HPDE6-E6E7 (cell line): ENCODE results near the gene BAD.
A peak's percentile ranks its signal among the peaks of the same experiment; 100 is the strongest.
"Not testable (repeated sequence)": the region's sequence is repeated elsewhere in the genome, so short reads cannot be mapped to it uniquely, and the experiment has no call there.

Experiments used
- DNase-seq: peaks from one replicate; pipeline ENCODE4 v3.0.0; 2011; ENCODE audit warnings: missing footprints; ENCODE audit errors: extremely low spot score

BAD gene

DNA sequence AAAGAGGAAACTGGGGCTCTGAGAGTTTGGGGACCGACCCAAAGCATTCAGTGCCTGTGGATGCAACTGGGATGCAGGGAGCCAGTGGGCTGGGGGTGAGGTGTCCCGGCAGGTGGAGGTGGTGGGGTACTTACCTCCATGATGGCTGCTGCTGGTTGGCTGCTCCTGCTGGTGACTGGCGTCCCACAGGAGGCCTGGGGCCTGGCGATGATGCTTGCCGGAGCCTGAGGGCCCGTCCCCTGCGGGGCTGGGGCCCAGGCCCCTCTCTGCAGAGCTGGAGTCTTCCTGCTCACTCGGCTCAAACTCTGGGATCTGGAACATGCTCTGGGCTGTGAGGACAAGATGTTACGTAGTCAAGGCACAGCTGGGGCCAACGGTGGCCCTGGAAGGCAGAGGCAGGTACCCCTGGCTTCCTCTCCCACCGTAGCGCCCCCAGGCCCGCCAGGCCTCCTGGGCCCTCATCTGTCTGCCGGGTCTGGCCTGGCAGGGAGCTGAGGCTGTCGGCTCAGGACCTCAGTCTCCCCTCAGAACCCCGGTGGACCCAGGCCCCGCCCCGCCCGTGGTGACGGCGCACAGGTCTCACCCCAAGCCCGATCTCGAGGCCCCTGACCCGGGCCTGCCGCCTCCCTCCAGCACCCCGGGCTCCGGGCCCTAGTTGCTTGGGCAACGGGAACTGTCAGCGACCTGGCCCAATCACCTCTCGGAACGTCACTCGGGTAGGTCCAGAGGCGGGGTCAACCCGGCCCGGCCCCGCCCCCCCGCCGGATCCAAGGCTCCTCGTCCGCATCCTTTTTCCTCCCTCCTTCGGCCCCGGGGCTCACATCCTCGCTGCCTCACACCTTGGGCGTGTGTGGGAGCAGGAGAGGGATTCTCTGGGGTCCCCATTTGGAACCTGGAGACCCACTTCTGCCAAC lies at the start of gene BAD:
BAD (minus strand) TSS at position 618 of the 914 bp plus-strand sequence; CDS start at position 321, 297 bp downstream.
- DNase-seq = peak; percentile 98

DNA sequence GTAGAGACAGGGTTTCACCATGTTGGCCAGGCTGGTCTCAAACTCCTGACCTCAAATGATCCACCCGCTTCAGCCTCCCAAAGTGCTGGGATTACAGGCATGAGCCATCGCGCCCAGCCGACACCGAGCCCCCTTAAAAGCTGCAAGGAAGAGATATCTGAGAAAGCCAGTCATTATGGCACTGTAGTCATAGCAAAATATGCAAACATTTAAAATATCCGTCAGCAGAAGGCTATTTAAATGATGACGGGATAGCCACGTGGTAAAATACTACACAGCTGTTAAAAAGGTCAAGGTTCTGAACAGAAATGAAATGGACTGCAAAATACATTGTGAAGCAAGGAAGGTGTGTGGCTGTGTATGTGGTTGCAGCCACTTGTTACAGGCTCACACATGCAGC lies 49.1 kb upstream of the BAD start:
- DNase-seq = no peak

DNA sequence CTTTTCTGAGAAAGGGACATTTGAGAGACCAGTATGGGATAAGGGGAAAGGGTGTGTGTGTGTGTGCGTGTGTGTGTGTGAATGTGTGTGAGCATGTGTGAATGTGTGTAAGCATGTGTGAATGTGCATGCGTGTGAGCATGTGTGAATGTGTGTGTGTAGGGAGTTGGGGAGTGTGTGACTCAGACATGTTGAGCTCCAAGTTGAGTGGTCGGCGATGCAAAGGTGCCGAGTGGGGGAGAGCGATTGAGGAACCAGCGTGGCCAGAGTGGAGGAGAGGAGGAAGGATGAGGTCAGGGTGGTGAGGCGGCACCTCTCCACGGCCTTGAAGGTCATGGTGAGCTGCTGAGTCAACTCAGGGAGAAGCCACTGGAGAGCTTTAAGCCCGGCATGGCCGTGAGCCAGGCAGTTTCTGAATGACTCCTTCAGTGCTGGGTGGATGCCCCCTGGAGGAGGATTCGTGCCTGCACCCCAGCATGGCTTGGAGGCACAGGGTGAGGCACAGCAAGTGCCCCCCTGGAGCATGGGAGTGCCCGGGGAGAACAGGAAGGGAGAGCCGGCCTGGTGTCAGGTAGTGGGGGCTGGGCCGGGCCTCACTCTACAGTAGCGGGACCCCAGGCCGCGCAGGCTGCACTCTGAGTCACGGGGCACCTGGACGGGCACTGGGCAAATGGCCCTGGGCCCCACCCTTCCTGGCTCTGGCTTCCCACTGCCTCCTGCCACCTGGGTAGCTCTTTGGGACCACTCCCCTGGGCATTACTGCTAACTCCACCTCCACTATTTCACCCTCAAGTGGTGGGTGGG lies 47.3 kb upstream of the BAD start:
- DNase-seq = peak; percentile 89

DNA sequence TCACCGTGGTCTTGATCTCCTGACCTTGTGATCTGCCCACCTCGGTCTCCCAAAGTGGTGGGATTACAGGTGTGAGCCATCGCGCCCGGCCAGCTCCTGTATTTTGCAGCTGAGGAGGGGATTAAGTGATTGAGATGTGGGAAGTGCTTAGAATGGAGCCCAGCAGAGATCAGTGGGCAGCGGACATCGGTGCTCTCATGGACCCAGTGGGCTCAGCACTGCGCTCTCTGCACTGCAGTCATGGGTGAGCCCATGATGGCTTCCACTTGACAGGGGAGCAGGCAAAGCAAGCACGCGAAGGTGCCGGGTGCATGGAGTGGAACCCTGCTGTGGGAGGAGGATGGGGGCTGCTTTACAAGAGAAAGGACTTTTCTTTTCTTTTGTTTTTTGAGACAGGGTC lies 46.4 kb upstream of the BAD start:
- no peak for DNase-seq

DNA sequence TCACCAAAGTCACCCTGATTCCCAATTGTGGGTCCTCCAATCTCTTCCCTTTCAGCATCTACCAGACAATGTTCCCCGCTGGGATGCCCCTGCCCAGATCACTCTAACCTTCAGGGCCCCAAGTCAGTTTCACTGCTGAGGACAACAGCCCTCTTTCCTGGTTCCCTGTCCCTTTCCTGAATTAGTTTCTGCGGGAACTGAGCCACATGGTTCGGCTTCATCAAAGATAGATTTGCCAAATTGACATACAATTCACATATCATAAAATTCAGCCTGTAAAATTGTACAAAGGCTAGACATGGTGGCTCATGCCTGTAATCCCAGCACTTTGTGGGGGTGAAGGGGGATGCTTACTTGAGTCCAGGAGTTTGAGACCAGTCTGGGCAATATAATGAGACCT lies 43.5 kb upstream of the BAD start:
- no peak for DNase-seq

DNA sequence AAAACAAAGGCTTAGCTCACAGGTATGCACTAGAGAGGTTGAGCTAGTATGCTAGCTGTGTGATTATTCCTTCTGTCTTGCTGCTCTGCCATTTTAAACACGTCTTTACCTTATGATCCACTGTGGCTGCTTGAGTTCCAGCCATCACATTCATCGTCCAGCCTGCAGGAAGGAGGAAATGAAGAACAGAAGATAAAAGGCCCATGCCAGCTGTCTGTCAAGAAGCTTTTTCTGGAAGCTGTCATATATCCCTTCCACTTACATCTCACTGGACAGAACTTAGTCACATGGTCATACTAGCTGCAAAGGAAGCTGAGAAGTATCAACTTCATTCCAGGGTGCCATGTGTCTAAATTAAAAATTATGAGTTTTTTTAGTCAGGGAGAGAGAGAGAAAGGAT lies 42.9 kb upstream of the BAD start:
- no peak for DNase-seq

DNA sequence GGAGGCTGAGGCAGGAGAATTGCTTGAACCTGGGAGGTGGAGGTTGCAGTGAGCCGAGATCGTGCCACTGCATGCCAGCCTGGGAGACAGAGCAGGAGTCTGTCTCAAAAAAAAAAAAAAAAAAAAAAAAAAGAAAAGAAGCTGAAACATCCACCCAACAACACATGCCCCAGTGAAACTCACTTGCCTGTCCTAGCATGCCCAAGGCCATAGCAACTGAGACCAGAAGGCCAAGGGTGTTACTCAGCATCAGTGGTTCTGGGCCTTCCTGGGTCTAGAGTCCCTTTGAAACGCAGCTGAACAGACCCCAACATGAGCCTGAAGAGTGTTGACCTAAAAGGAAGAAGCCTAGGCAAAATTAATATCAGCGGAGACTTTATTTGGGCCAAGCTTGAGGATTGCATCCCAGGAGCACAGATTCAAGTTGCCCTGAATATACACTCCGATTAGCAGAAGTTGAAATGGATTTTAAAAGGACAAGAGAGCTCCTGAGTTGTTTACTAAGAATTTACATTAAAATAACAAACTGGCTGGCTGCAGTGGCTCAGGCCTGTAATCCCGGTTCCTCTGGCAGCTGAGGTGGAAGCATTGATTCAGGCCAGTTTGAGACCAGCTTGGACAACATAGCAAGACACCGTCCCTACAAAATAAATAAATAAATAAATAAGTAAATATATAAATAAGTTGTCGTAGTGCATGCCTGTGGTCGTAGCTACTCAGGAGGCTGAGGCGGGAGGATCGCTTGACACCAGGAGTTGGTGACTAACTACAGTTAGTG lies 40.4 kb upstream of the BAD start:
- no peak for DNase-seq

DNA sequence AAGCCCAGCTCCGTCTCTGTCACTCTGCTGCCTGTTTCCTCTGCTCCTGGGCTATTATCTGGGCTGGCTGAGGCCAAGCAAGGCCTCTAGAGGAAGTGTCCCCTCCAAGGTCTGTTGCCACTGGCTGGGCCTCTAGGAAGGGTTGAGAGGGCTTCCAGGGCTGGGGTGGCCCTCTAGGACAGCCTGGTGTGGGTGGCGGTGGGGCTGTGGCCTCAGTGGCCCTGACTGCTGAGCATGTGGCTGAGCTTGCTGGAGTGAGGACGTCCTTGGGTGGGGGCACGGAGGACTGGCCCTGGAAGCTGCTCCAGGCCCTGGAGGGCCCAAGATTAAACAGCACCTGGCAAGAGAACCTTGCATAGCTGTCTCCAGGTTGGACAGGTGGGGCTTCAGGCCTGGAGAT lies 39.5 kb upstream of the BAD start:
- not testable (repeated sequence) for DNase-seq

DNA sequence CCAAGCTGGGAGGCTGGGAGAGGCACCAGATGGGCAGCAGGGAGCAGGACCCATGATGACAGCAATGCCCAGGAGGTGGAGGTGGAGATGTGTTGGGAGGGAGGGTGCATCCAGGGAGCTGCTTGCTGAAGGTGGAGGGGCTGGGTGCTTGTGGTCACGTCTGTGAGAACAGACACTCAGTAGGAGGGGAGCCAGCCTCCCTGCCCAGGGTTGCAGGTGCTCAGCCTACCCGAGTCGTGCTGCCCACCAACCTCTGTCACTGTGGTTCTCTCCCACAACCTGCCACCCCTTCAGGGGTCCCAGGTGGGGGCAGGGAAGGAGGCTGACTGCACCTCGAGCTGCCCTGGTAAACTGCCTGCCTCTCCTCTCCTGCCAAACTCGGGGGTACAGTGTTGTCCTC lies 38.9 kb upstream of the BAD start:
- no peak for DNase-seq

DNA sequence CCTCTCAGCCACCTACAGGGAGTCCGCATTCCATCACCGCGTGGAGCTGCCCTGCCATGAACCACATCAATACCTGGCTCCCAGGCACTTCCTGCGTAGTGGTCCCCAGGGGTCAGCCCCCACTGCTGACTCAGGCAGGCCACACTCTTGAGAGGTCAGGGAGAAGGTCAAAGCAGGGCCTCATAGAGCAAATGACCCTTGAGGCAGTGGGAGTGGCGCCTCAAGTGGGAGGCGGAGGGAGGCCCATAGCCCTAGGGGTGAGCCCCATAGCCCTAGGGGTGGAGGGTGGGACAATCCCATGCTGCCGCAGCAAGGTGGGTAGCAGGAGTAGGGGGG lies 38.4 kb upstream of the BAD start:
- DNase-seq = no peak

DNA sequence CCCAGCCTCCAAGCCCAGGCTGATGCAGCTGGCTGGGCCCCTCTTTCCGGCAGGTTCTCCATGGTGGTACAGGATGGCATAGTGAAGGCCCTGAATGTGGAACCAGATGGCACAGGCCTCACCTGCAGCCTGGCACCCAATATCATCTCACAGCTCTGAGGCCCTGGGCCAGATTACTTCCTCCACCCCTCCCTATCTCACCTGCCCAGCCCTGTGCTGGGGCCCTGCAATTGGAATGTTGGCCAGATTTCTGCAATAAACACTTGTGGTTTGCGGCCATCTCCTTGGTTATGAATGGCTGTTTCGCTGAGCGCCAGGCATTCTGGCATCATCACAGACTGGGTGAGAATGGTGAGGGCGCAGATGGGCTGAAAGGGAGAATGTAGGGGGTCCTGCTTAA lies 37.1 kb upstream of the BAD start:
- no peak for DNase-seq

DNA sequence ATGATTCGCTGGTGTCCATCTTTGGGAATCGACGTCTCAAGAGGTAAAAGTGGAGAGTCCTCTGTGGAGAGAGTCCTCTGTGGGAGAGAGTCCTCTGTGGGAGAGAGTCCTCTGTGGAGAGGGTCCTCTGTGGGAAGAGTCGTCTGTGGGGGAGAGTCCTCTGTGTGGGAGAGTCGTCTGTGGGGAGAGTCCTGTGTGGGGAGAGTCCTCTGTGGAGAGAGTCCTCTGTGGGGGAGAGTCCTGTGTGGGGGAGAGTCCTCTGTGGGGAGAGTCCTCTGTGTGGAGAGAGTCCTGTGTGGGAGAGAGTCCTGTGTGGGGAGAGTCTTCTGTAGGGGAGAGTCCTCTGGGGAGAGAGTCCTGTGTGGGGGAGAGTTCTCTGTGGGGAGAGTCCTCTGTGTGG lies 36.6 kb upstream of the BAD start:
- DNase-seq = no peak

DNA sequence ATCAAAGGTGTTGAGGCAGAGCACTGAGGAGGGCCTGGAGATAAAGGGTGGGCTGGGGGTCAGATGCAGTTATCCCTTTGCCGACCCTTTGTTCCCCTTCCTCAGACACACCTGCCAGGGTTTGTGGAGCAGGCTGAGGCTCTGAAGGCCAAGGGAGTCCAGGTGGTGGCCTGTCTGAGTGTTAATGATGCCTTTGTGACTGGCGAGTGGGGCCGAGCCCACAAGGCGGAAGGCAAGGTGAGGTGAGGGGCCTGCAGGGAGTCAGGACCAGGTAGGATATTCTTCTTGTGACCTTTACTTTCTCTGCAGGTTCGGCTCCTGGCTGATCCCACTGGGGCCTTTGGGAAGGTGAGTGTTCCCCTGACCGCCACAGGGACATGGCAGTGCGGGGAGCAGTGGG lies 36.1 kb upstream of the BAD start:
- DNase-seq = no peak

DNA sequence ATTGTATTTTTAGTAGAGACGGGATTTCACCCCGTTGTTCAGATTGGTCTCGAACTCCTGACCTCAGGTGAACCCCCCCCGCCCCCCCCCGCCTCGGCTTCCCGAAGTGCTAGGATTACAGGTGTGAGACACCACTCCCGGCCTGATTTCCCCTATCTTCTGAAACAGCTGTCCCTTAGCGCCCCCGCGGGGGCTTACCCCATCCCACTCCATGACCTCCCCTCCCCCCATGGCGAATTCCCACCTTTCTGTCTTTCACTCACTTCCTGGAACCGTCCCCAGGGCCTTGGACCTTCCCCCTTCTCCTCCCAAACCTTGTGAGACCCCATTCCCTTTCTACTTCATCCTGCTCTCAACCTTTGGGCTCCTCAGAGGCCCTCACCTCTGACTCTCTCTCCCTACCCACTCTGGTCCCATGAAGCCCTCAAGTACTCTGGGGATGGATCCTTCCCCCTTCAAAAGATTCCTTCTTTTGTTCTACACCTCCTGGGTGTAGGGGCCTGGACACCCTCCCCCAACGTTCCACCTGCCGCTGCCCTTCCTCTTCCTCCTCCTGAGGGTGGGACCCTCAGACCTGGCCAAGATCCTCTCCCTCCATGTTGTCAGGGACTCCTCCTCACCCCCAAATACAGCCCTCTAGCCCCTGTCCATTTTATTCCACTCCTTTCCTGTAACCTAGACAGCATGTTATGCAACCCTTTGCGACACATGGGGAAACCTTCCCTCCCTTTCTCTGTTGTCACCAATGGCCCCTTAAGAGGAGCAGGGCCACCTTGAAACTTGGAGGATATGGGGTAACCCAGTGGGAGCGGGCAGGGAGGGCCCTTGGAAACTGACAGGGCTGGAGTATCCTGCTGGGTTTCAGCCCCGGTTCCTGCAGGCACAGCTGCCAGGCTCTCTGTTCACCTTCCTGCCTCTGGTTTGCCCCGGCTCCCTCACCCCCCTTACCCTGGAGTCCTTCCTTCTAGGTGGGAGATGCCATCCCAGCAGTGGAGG lies 34.6 kb upstream of the BAD start:
- no peak for DNase-seq

DNA sequence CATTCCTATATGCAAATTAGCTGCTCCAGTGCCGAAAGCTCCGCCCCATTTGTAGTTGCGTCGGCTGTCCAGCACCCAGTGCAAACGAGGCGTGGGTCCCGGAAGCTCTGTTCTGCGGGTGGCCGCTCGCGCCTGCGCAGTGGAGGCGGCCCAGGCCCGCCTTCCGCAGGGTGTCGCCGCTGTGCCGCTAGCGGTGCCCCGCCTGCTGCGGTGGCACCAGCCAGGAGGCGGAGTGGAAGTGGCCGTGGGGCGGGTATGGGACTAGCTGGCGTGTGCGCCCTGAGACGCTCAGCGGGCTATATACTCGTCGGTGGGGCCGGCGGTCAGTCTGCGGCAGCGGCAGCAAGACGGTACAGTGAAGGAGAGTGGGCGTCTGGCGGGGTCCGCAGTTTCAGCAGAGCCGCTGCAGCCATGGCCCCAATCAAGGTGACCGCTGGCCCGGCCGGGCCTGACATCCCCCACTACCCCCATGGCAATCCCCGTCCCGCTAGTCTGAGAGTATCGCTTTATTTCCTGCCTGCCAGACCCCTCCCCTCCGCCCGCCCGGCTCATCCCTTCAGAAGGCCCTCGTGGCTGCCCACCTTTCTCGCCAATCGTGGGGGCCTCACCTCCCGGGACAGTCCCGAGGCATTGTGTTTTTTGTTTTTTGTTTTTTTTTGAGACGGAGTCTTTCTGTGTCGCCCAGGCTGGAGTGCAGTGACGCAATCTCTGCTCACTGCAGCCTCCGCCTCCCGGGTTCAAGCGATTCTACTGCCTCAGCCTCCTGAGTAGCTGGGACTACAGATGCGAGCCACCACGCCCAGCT lies 33.7 kb upstream of the BAD start, which contains the start of gene PRDX5:
PRDX5 (plus strand) TSS at position 161 of the 805 bp plus-strand sequence; CDS start at position 256, 95 bp downstream.
- DNase-seq = peak; percentile 92

DNA sequence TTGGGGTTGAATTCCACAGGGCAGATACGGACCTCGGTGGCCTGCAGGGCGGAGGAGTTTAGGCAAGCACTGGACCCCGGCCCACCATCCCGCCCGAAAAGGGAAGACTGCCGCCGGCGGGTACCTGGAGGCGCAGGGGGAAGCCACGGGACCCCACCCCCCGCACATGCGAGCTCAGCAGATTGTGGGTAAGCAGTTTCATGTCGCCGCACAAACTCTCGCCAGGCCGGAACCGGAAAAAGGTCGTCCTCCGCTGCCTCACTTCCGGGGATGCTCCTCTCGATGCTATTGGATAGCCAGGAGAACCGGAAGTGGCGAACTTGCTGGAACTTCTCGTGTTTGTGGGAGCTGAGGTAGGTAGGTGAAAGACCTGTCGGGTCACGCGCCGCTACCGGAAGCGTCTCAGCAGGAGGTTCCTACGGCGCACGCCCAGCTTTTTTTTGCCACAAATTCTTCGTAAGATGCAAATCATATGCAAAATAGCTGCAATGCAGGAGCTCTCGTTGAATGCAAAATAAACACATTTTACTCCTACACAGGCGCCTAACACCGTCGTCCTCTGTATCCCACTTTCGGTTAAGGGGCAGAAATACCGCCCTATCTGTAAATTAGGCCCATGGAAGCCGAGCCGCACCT lies 33.0 kb upstream of the BAD start, which contains the start of gene TRMT112:
TRMT112 (minus strand) TSS at position 235 of the 636 bp plus-strand sequence; CDS start at position 202, 33 bp downstream.
- peak; percentile 94 for DNase-seq

DNA sequence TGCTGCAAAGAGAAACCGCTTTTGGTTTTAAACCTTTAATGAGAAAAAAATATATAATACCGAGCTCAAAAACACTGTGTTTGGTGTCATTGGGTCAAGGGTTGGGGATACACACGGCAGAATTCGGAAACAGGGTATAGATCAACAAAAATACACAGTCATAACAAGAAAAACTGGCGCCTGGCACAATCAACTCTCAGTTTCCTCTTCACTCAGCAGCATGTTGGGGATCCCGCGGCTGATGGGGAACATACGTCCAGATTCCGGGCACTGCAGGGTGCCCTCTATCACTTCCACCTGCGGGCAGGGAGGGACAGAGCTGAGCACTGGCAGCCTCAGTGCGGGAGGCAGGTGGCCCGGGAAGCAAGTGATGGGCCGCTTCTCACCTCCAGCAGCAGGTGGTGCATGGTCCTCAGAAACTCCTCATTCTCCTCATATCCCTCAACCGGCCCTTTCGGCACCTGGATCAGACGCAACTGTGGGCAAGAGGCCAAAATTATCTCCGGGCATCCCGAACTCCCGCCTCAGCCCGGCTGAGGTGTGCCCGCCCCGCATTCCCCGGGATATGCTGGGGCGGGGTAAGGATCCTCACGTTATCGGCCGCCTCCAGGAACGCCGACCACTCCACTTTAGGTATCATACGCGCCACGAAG lies 32.3 kb upstream of the BAD start:
- no peak for DNase-seq

DNA sequence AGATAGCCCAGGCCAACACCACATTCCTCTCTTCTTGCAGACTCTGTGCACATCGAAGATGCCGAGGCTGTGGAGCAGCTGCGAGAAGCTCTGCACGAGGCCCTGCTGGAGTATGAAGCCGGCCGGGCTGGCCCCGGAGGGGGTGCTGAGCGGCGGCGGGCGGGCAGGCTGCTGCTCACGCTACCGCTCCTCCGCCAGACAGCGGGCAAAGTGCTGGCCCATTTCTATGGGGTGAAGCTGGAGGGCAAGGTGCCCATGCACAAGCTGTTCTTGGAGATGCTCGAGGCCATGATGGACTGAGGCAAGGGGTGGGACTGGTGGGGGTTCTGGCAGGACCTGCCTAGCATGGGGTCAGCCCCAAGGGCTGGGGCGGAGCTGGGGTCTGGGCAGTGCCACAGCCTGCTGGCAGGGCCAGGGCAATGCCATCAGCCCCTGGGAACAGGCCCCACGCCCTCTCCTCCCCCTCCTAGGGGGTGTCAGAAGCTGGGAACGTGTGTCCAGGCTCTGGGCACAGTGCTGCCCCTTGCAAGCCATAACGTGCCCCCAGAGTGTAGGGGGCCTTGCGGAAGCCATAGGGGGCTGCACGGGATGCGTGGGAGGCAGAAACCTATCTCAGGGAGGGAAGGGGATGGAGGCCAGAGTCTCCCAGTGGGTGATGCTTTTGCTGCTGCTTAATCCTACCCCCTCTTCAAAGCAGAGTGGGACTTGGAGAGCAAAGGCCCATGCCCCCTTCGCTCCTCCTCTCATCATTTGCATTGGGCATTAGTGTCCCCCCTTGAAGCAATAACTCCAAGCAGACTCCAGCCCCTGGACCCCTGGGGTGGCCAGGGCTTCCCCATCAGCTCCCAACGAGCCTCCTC lies 31.4 kb upstream of the BAD start:
- not testable (repeated sequence) for DNase-seq
